B cell (primary cell): Measurements from ENCODE around the gene PNLIPRP2. TPM values are rescaled to one million over a fixed set of nuclear protein-coding genes. Genes with fewer than 3 reads are reported as not detected.

Experiments used
- ATAC-seq: fragments of 200-7000 bp; cut with Tn5 transposase; one replicate; pipeline ENCODE4 v1.10.0; 2021; ENCODE audit warnings: low read depth, mild to moderate bottlenecking, moderate number of reproducible peaks, moderate library complexity
- CTCF ChIA-PET: fragments of 350-600 bp; sonication (Branson Sonifier 250); formaldehyde crosslinking; loops from one replicate; lab custom pipeline; 2021; ENCODE audit warnings: antibody characterized with exemption, inconsistent platforms; lab: Charles Lee
- POLR2A ChIA-PET: fragments of 350-600 bp; sonication (Branson Sonifier 250); formaldehyde crosslinking; loops from one replicate; lab custom pipeline; 2021; ENCODE audit warnings: antibody characterized with exemption; lab: Charles Lee
- DNase-seq: peaks from one replicate; pipeline ENCODE4 v3.0.0; 2013
- H2AFZ ChIP-seq: 2 replicates; pipeline ENCODE4 v1.6.1; 2012; ENCODE audit warnings: mild to moderate bottlenecking, low read depth, low read length; ENCODE audit not compliant: insufficient read depth, poor library complexity, severe bottlenecking
- H3K27ac ChIP-seq, 2 donors: 1 replicate in 1 of 2; 2 replicates in 1 of 2; pipeline ENCODE4 v1.5.1; 2012 to 2013; ENCODE audit warnings: low read length in 2 of 2, mild to moderate bottlenecking in 2 of 2, moderate library complexity in 1 of 2
- H3K27me3 ChIP-seq, 4 experiments: fragments of 200-600 bp in 1 of 4; sonication (generic) in 1 of 4; replicated peaks in 1 of 4; 1 replicate in 2 of 4; 2 replicates in 2 of 4; pipeline versions ENCODE4 v1.6.1 to v1.7.0; 2013 to 2016; ENCODE audit warnings: low read length in 3 of 4, mild to moderate bottlenecking in 2 of 4, mixed read lengths in 1 of 4, moderate library complexity in 1 of 4; ENCODE audit not compliant: insufficient read depth in 4 of 4, control insufficient read depth in 3 of 4; ENCODE audit errors: control extremely low read depth in 1 of 4
- H3K36me3 ChIP-seq, 2 experiments: replicated peaks in 1 of 2; 1 replicate in 1 of 2; 2 replicates in 1 of 2; pipeline versions ENCODE4 v1.6.1 to v1.7.1; 2013; ENCODE audit warnings: low read length in 1 of 2; ENCODE audit not compliant: insufficient read depth in 2 of 2, control insufficient read depth in 1 of 2; ENCODE audit errors: control extremely low read depth in 1 of 2, extremely low read depth in 1 of 2
- H3K4me1 ChIP-seq, 2 donors: fragments of 200-600 bp in 1 of 2; sonication (generic) in 1 of 2; 1 replicate in 1 of 2; 2 replicates in 1 of 2; pipeline versions ENCODE4 v1.5.1 to v1.6.1; 2013 to 2017; ENCODE audit warnings: low read length in 2 of 2; ENCODE audit not compliant: control insufficient read depth in 2 of 2, insufficient read depth in 2 of 2
- H3K4me2 ChIP-seq: replicated peaks from 2 replicates; pipeline ENCODE3; 2012; ENCODE audit warnings: mild to moderate bottlenecking, low read depth, low read length; ENCODE audit not compliant: poor library complexity, severe bottlenecking
- H3K4me3 ChIP-seq, 5 experiments: fragments of 200-600 bp in 1 of 5; sonication (generic) in 1 of 5; 1 replicate in 3 of 5; 2 replicates in 2 of 5; pipeline versions ENCODE4 v1.5.1 to v1.7.0; 2011 to 2016; ENCODE audit warnings: low read length in 4 of 5, mild to moderate bottlenecking in 4 of 5, low read depth in 2 of 5, control low read depth in 1 of 5, moderate library complexity in 1 of 5; ENCODE audit not compliant: insufficient read depth in 1 of 5; ENCODE audit errors: control extremely low read depth in 1 of 5, extremely low read depth in 1 of 5
- H3K79me2 ChIP-seq: fragments of 200-600 bp; sonication (generic); one replicate; pipeline ENCODE4 v1.6.0; 2016; ENCODE audit warnings: low read length; ENCODE audit not compliant: control insufficient read depth, insufficient read depth
- H3K9ac ChIP-seq: fragments of 200-600 bp; sonication (generic); 2 replicates; pipeline ENCODE4 v1.6.1; 2017; ENCODE audit warnings: mild to moderate bottlenecking, low read length, moderate library complexity
- H3K9me3 ChIP-seq, 3 donors: one replicate each; pipeline versions ENCODE4 v1.6.1 to v1.7.1; 2013; ENCODE audit warnings: low read length in 2 of 3; ENCODE audit not compliant: control insufficient read depth in 2 of 3, insufficient read depth in 1 of 3; ENCODE audit errors: control extremely low read depth in 1 of 3
- H4K20me1 ChIP-seq: 2 replicates; pipeline ENCODE4 v1.6.0; 2012; ENCODE audit warnings: mild to moderate bottlenecking, low read length; ENCODE audit not compliant: insufficient read depth, control insufficient read depth, poor library complexity, severe bottlenecking
- H3K27ac Mint-ChIP-seq: one replicate; pipeline ENCODE4 v1.8.0; 2021; ENCODE audit warnings: mixed read lengths
- H3K27me3 Mint-ChIP-seq: one replicate; pipeline ENCODE4 v1.8.0; 2021; ENCODE audit warnings: mixed read lengths
- H3K4me1 Mint-ChIP-seq: one replicate; pipeline ENCODE4 v1.8.0; 2021; ENCODE audit warnings: mixed read lengths
- H3K4me3 Mint-ChIP-seq: one replicate; pipeline ENCODE4 v1.8.0; 2021; ENCODE audit warnings: mixed read lengths
- H3K9me3 Mint-ChIP-seq: one replicate; pipeline ENCODE4 v1.8.0; 2022; ENCODE audit warnings: mixed read lengths; ENCODE audit not compliant: insufficient read depth
- EZH2 ChIP-seq: IDR thresholded peaks from 2 replicates; pipeline ENCODE4 v1.6.1; 2012; ENCODE audit warnings: borderline replicate concordance, low read depth, mild to moderate bottlenecking, moderate library complexity, low read length; ENCODE audit not compliant: insufficient read depth, poor library complexity, severe bottlenecking
- WGBS: methylation state at CpG from one replicate; pipeline ENCODE4 v1.1.5; 2013; ENCODE audit warnings: missing lambda C conversion rate; ENCODE audit not compliant: insufficient coverage; 5-methylcytosine and 5-hydroxymethylcytosine counted together
- intact Hi-C: fragments of 100-400 bp; cut with micrococcal nuclease; formaldehyde crosslinking; loops from one replicate; pipeline ENCODE4 v1.10.0; 2022
- polyA plus RNA-seq: library from polyadenylated mRNA; depleted of rRNA; stranded (reverse); fragments of >200 nt; gene quantifications from 2 replicates; pipeline ENCODE4 v1.2.3, GENCODE V29; 2012
- total RNA-seq, 2 donors: library from RNA; stranded (reverse); fragments of 120-200 nt in 1 of 2; gene quantifications; 1 replicate in 1 of 2; 2 replicates in 1 of 2; pipeline versions ENCODE4 v1.2.3 to v1.2.4, GENCODE V29; 2013 to 2022
- TF ChIP-seq, protein P1 (sequence below): fragments of 200-600 bp; IDR thresholded peaks from one replicate; pipeline ENCODE4 v1.8.0; 2022; ENCODE audit warnings: antibody characterized with exemption, mild to moderate bottlenecking

PNLIPRP2 gene
- total and polyA plus RNA-seq, 2 donors (not counting 1 experiment from before 2014, with no cell fraction given): not detected

- H3K9ac ChIP-seq: no peak overlapping the region
- no peaks in the 10 kb centered on the region for H3K27me3 ChIP-seq
- H3K4me3 ChIP-seq: no peak overlapping the region
- H4K20me1 ChIP-seq: no peaks in the 10 kb centered on the region
- no peaks in the 10 kb centered on the region for H3K4me1 Mint-ChIP-seq
- H3K79me2 ChIP-seq: no peaks in the 10 kb centered on the region
- no peak overlapping the region for H3K4me3 Mint-ChIP-seq
- ATAC-seq: no peak
- no peak overlapping the region for H3K27ac Mint-ChIP-seq
- H3K27me3 Mint-ChIP-seq: peaks cover 5% of the 10 kb centered on the region
- no peak overlapping the region for H2AFZ ChIP-seq
- H3K9me3 ChIP-seq: no peaks in the 10 kb centered on the region
- H3K36me3 ChIP-seq: no peaks in the 10 kb centered on the region
- H3K4me2 ChIP-seq: no peak overlapping the region
- ChIA-PET POLR2A (no interaction called here), CTCF (interaction anchor here (0.8 to 3.1 kb wide), 2 partner anchors 9 to 493 kb away, joined by 3 to 35 read pairs; no protein-coding TSS in a partner anchor)
- H3K27ac ChIP-seq: no peak overlapping the region
- TF ChIP-seq, protein P1, sequence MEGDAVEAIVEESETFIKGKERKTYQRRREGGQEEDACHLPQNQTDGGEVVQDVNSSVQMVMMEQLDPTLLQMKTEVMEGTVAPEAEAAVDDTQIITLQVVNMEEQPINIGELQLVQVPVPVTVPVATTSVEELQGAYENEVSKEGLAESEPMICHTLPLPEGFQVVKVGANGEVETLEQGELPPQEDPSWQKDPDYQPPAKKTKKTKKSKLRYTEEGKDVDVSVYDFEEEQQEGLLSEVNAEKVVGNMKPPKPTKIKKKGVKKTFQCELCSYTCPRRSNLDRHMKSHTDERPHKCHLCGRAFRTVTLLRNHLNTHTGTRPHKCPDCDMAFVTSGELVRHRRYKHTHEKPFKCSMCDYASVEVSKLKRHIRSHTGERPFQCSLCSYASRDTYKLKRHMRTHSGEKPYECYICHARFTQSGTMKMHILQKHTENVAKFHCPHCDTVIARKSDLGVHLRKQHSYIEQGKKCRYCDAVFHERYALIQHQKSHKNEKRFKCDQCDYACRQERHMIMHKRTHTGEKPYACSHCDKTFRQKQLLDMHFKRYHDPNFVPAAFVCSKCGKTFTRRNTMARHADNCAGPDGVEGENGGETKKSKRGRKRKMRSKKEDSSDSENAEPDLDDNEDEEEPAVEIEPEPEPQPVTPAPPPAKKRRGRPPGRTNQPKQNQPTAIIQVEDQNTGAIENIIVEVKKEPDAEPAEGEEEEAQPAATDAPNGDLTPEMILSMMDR: no peak
- TF ChIP-seq EZH2: no peak
- H3K4me1 ChIP-seq: no peaks in the 10 kb centered on the region
- H3K9me3 Mint-ChIP-seq: no peaks in the 10 kb centered on the region
- 100% methylated on average over 7 of the region's 9 CpGs for WGBS
- no peak for DNase-seq
- intact Hi-C loops: no loop called here
Measured at GRCh38 chr10:116683166-116683565, 62.4 kb downstream of the PNLIPRP2 start.

DNA sequence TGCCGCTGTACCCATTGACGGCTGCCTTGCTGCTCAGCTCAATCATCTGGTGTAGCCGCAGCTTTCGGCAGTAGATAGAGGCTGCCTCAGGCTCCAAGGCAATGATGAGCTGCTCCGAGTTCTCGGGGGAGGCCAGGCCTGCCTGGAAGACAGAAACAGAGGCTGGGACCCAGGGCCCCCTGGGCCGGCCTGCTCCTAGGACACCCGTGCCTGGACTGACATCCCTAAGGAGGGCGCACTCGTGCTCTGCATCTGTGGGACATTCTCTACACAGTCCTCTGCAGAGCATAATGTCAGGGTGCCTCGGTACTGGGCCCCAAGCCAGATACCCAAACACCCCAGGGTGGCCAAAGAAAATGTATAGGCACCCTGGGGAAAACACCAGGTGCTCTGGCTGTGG is 63.1 kb downstream of the PNLIPRP2 start:
- TF ChIP-seq EZH2: no peak
- TF ChIP-seq, protein P1: no peak
- H3K27me3 Mint-ChIP-seq: peaks cover 5% of the 10 kb centered on the region
- H3K4me1 ChIP-seq: no peaks in the 10 kb centered on the region
- ATAC-seq (no peak), DNase-seq (no peak)
- H3K4me3 Mint-ChIP-seq: no peak overlapping the region
- WGBS: 96% methylated on average over 11 of the region's 11 CpGs
- no peak overlapping the region for H3K4me3 ChIP-seq
- H3K27ac ChIP-seq: no peak overlapping the region
- H3K27me3 ChIP-seq: no peaks in the 10 kb centered on the region
- H3K9ac ChIP-seq: no peak overlapping the region
- ChIA-PET CTCF (interaction anchor here (0.8 to 3.1 kb wide), 2 partner anchors 8 to 492 kb away, joined by 3 to 35 read pairs; no protein-coding TSS in a partner anchor), POLR2A (no interaction called here)
- H3K9me3 ChIP-seq: no peaks in the 10 kb centered on the region
- H3K9me3 Mint-ChIP-seq: no peaks in the 10 kb centered on the region
- H2AFZ ChIP-seq: no peak overlapping the region
- H3K27ac Mint-ChIP-seq: no peak overlapping the region
- no peaks in the 10 kb centered on the region for H3K36me3 ChIP-seq
- no peaks in the 10 kb centered on the region for H4K20me1 ChIP-seq
- no peak overlapping the region for H3K4me2 ChIP-seq
- no peaks in the 10 kb centered on the region for H3K79me2 ChIP-seq
- intact Hi-C loops: no loop called here
- no peaks in the 10 kb centered on the region for H3K4me1 Mint-ChIP-seq
